Measurements from ENCODE around the gene IGFBP1.

GRCh38 chr7:45911311-45911710 lies 23.0 kb downstream of the IGFBP1 start:
- TF ChIP-seq POLR2AphosphoS5 (IDR thresholded peaks at IDR 0.05) (no peak), CTCF (IDR thresholded peaks at IDR 0.05) (no peak), EP300 (IDR thresholded peaks at IDR 0.05) (no peak)

Measured in stomach (tissue), 4 donors.